NCI-H510A treated with DMSO at 0.1 percent for 48 hours (cell line): ENCODE measurements around the gene FLNC.
A peak's percentile ranks its signal among the peaks of the same experiment; 100 is the strongest.

ENCODE experiments used
- DNase-seq: peaks from one replicate; lab custom pipeline; 2025; lab: John Stamatoyannopoulos, UW

The FLNC gene

GRCh38 chr7:128846781-128847444, 16.7 kb downstream of the FLNC start:
- no peak for DNase-seq

GRCh38 chr7:128847721-128848211, 17.6 kb downstream of the FLNC start:
- no peak for DNase-seq

GRCh38 chr7:128848289-128849155, 18.3 kb downstream of the FLNC start:
- DNase-seq, result no peak

GRCh38 chr7:128849156-128849515, 18.9 kb downstream of the FLNC start:
- no peak for DNase-seq

- no peak for DNase-seq
These were observed 19.7 kb downstream of the FLNC start for GRCh38 chr7:128849804-128850490.

- no peak for DNase-seq
These were observed 22.5 kb downstream of the FLNC start for GRCh38 chr7:128852537-128853254.

- no peak for DNase-seq
These were observed 23.6 kb downstream of the FLNC start for GRCh38 chr7:128853799-128854198.

- DNase-seq, result no peak
These were observed 24.2 kb downstream of the FLNC start for GRCh38 chr7:128854396-128854795.

GRCh38 chr7:128855559-128855958, 25.4 kb downstream of the FLNC start:
- no peak for DNase-seq

- DNase-seq, result no peak
These were observed 26.0 kb downstream of the FLNC start for GRCh38 chr7:128856001-128856718.

- DNase-seq, result no peak
These were observed 28.4 kb downstream of the FLNC start for GRCh38 chr7:128858380-128859231.

GRCh38 chr7:128859232-128860157, 29.3 kb downstream of the FLNC start:
- no peak for DNase-seq

GRCh38 chr7:128860158-128861073, 30.2 kb downstream of the FLNC start:
- DNase-seq, result no peak

- DNase-seq, result no peak
These were observed 31.9 kb downstream of the FLNC start for GRCh38 chr7:128861957-128862570.

GRCh38 chr7:128862571-128863432, 32.6 kb downstream of the FLNC start, which contains the start of gene ATP6V1F:
Gene ATP6V1F, plus strand, starts transcription at chr7:128862856. Its CDS starts 49 bp downstream, at chr7:128862905.
- peak; percentile 79 for DNase-seq

GRCh38 chr7:128863433-128863989, 33.3 kb downstream of the FLNC start:
- peak; percentile 20 for DNase-seq
